Fibroblast of skin of right biceps (primary cell): ENCODE measurements around the gene RECQL5.
"Not testable (repeated sequence)": the region's sequence is repeated elsewhere in the genome, so short reads cannot be mapped to it uniquely, and the experiment has no call there.

Experiments
- DNase-seq: peaks from one replicate; pipeline ENCODE4 v3.0.0-alpha.2; 2013

RECQL5 gene

DNA sequence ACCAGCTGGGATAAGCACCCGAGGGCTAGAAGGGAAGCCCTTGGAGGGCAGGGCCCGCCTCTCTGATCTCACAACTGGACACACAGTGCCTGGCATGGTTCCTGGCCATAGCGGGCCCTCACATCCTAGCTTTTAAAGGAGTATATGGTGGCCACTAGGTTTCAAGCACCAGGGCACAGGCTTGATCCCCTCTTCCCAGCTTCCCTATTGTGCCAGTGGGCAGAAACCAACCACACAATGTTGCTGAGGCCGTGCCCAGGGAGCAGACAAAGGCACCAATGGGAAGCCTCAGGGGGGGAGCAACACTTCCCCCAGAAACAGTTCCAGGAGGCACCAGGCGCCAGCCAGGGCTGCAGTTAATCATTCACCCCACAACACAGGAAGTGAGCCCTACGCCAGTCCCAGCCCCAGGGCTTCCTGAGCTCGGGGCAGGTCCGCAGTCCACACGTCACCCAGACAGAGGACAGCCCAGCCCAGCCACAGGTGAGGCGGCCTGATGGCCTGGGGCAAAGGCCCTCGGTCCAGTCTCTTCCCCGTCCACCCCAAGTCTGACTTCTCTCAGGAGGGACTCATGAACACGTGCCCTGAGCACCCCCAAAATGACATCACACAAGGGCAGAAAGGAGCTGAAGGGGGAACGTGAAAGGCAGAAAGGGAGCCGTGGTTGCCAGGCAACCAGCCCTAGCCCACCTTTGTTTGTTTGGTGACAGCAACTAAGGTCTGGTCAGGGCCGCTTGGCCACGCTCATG is 20.9 kb downstream of the RECQL5 start:
- DNase-seq, result no peak

DNA sequence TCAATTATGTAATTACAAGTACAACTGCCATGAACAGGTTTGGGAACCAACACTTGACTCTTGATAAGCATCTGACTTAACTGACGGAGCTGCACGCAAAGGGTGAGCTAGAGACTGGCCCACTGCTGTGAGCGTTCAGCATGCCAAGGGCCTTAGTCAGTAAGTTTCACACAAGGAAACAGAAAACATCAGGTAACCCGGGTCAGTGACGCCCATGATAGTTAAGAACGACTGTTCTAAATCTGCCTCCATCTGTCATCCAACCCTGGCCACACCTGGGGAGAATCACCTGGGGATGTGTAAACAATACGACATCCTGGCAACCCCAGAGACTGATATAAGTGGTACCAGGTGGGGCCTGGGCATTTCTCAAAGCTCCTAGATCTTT is 21.5 kb downstream of the RECQL5 start:
- no peak for DNase-seq

DNA sequence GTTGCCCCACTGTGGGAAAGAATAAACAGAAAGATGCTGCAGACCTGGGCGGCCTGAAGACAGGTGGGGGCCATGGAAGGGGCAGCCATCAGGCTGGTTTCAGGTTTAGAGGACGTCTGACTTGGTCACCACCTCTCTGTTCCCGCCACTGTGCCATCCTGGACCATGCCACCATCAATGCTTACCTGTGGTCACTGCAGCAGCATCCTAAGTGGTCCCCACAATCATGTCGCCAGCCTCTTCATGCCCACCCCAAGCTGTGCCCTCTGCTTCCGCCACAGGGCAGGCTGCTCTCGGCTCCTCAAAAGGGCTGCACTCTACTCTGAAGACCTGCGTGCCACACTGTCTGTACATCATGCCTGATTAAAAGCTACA is 23.3 kb downstream of the RECQL5 start:
- DNase-seq, result no peak

DNA sequence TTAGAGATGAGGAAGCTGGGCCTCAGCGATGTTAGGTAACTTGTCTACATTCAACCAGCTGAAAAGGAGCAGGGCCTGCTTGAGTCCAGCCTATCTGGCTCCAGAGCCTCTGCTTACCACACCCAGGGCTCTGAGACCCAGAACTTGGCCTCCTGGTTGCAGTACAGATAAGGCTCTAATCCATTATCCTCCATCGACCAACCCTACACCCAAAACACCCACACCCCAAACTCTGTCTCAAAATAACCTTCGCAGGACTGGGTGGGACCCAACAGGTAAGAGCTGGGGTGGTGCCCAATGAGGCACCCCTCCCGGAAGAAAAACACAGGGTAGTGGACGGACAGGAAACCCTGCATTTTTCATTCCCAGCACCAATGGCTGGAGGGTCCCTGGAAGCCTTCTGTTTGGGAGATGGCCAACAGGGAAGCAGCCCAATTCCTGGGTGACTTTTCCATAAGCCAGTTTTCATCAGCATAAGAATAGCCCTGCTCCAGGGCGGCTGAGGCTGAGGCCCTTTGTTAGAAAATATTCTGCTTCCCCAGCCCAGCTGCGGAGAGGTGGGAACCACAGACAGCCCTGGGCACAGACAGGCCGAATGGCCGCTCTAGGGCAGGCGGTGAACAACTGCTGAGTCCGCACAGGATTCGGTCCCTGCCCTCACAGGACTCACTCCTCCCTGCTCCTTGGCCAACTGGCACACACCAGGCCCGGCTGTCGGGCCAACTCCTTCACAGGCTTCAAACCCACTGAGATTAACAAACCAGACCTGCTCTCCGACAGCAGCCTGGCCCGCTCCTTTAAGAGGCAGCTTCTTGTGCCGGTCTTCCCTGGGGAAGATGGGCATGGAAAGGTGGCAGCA is 23.9 kb downstream of the RECQL5 start:
- no peak for DNase-seq

DNA sequence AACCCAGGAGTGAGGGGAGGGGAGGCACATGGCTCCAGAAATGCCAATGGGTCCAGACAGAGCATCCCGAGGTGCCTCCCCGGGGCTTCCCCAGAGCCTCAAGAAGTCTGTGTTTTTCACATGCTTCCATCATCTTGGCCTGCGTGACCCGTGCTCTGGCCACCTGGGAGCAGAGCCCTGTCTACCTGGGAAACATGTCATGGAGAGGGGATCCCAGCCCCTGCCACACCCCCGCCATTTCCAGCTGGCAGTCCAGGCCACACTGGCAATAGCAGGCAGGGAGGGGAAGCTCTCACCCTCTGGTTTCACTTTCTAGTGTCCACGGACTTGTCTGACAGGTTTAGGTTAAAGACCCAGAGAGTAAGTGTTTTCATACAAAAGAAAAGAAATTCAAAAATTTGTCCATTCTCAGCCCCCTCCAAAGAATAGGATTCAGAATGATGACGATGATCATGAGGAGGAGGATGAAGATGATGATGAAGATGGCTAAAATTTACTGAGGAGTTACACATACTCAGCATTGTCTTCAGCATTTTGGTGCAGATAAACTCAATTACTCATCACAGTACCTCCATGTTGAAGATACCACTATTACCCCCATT is 24.7 kb downstream of the RECQL5 start:
- no peak for DNase-seq

DNA sequence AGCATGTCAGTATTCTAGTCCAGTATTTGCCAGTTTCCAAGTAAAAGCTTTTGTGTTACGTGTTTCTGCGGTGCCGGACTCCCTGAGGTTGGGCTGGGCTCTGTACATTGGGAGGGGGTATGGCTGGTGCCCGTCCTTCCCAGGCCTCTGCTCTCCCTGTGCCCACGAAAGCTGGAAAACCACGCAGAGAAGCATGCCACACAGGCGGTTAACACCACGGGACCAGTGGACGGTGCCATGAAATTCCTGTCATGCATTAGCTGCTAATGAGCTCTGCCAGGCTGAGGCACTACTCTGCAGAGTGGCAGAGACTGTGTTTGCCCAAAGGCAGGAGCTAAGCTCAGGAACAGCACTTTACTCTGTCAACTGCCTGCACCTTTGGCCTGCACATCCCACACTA is 25.6 kb downstream of the RECQL5 start:
- DNase-seq, result no peak

DNA sequence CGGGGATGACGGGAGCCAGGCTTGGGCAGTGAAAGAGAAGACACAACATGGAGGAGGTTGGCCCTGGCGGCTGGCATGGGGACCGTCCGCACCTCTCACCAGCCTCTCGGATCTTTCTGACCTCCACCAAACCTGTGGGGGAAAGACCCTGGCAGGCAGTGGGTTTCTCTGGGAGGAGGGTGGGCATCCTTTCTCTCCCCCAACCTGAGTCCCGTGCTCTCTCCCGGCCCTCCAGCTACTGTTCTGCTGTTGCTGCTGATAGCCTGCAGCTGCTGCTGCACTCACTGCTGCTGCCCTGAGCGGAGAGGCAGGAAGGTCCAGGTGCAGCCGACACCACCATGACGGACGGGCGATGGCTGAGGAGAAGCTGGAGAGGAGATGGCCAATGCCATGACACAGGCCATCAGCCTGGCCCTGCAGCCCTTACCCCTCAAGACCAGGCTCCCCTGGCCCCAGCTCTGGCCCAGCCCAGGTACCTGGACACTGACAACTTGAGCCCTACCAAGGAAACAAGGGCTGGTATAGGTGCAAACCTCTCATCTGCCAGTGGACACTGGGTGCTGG is 26.3 kb downstream of the RECQL5 start:
- DNase-seq, result no peak

DNA sequence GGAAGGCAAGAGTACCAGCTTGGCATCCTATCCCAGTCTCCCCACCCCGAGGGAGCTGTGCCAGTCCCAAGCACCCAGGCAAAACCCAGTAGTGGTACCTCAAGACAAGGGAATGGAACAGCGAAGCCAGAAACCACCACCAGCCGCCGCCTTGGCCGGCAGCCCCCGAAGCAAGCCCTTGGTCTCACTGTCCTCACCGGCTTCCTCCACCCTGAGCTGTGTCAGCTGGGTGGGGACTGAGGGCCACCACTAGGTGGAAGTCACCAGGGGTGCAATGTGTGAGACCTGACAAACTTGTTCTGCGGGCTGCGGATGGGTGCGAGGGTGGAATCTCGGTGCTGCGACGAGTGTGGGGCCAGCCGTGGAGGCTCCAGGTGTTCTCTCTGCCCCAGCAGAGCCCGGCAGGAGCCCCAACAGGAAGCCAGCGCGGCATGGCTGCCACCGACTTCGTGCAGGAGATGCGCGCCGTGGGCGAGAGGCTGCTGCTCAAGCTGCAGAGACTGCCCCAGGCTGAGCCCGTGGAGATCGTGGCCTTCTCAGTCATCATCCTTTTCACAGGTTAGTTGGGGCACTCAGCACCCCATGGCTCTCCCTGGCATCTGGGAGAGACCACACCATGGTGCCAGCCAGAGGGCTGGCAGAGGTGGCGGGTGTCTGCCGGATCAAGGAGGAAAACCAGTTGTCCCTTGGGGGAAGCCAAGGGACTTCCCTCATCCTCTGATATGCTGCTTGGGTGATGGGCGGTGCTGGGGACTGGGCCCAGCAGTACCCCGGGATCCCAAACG is 27.0 kb downstream of the RECQL5 start:
- DNase-seq, result no peak

DNA sequence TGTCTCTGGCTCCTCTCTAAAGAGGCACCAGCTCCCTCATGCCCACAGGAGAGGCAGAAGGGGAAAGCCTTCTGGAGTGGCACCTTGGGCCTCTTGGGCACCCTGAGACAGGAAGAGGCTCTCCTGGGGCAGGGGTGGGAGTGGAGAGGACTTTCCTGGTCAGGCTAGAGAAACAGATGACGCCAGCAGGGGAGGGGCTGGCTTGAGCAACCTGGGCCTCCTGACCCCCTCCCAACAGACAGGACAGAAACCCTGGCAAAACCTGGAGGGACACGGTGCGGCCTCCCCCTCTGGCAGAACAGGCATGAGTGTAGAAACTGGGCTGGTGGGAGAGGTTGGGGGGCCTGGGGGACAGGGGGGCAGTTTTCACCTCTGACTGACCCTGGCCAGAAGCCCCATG is 27.6 kb downstream of the RECQL5 start:
- no peak for DNase-seq

DNA sequence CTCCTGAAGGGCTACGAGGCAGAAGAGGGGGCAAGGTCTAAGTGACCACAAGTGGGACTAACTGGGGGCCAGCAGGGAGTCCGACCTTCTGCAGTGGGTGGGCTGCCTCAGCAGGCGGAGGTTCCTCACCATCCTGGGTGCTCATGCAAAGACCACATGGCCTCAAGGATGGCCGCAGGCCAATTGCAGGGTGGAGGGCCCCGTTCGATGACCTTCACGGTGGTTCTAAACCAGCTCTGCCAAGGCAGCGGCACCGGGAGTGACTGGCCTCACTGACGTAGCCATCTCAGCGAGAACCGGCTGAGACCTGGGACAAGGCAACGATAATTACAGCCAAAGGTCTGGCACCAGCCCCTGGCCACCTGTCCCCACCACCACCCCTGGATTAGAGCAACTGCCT is 28.1 kb downstream of the RECQL5 start:
- no peak for DNase-seq

DNA sequence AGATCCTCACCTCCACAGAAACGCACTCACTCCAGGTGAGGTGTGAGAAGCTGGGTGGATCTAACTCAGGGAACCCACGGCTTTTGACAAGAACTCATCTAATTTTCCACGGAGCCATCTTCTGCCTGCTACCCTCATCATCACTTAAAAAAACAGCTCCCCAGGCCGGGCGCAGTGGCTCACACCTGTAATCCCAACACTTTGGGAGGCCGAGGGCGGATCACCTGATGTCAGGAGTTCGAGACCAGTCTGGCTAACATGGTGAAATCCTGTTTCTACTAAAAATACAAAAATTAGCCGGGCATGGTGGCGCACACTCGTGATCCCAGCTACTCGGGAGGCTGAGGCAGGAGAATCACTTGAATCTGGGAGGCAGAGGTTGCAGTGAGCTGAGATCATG is 28.9 kb downstream of the RECQL5 start:
- DNase-seq, result not testable (repeated sequence)

DNA sequence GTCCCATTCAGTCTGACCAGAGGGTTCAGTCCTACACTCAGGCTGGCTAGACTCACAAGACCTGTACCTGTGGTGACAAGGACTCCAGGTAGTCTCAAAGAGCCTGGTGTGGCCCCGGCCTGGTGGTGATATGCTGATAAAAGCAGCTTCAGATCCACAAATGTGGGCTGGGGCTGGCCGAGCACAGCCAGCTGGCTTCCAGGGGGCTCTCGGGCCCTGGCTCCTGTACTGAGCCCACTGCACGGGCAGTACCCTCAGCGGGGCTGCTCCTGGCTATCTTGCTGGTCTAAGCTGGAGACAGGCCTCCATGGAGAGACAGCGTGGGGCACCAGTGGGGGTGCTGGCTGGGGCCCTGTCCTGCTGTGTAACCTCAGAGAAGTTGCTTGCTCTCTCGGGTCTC is 29.4 kb downstream of the RECQL5 start:
- DNase-seq, result no peak

DNA sequence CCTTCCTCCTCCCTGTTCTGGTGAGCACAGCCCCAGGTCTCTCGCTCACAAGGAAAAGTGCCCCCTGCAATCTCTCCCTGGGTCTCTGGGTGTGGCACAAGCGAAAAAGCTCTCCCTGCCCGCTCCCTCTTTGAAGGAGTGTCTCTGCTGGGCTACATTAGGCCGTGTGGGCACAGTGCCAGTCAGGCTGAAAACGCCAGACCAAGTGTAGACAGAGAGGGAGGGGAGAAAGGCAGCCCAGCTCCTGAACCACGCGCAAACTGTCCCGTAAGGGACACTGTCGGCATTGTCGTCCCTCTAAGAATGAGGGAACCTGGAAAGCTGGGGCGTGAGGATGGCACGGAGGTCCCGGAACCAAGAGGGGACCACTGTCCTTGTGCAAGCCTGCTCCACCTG is 29.8 kb downstream of the RECQL5 start:
- DNase-seq, result no peak

DNA sequence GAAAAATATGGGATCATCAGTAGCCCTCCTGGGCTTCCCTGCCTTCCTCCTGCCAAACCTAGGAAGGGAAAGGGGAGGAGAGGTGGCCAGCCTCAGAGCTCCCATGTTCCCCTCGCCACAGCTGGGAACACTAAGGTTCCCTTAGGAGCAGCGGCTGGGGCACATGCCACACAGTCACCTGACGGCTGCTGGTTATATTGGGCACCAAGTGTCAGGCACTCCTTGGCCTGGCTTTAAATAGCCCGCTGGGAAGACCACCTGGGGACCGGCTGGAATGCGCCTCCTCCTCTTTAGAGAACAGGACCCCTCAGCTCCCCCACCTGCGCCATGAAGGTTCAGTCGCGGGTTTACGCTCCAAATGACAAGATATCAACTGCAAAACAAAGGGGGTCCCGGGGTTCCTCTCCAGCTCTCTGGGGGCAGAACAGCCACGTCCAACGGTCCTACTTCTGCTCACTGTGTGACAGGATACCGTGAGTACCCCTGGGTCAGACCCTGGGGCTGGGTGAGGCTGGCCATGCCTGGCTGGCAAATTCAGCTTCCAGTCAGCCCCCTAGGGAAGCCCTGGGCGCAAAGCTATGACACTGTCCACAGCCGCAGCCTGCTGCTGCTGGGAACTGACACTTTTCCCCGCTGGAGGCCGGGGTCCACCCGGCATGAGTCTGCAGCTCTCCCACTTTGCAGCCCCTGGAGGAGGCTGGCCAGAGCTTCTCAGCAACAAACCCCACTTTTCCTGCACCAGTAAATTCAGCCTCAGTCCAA is 30.4 kb downstream of the RECQL5 start:
- DNase-seq, result no peak

DNA sequence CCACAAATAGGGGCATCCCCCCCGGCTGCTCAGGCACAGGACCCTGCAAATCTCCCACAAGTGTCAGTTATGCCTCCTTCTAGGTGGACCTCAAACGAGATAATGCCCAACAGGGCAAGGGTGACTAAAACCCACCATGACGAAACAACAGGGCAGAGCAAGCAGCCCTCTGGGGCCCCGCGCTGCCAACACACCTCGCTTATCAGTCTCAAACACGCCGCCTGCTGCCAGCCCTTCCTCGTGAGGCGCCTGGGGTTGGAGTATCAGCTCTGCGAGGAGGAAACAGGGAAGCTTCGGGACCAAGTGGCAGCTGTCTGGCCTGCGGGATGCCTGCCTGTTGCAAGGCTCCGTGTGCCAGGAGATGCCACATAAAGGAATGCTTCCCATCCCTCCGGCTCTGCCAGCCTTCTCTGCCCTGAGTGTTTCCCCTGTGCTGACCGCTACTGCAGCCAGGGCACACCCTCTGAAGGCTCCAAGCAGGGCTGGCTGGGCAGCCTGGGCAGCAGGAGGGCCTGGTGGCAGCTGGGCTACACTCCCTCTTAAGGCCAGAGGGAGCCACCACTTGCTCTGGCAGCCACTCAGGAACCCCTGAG is 31.2 kb downstream of the RECQL5 start:
- no peak for DNase-seq

DNA sequence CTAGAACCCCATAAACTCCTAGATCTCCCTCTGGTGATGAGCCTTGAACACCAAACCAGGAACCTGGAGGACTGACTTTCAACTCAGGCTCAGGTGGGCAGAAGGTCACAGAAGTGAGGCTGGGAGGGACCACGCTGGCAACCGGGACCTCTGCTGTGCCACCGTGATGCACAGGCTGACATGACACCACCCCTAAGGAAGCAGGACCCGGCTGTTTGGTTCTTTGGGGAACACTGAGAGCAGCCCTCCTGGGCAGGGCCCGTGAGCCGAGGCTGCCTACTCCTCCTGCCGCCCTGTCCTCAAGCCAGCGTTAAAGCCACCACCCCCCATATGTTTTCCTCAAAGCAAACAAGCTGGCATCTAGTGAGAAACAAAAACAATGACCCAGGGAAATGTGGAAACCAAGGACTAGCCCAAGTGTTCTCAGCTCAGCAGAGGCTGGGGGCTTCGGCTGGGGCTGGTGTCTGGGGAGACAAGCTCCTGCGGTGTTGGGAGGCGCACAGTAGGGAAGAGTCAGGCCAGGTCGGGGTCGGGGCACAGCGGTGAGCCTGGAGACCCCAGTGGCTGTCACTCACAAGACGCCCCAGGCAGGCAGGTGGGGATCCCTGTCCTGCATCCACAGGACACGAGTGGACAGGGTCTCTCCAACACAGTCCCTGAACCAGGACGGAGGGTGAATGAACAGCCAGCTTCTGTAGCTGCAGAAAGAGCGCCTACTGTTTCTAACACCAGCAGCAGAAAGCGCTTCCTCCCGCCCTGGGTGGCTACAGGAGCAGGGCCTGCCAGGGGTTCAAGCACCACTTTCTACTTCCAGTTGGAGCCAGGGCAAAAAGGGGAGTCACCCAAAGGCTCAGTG is 32.0 kb downstream of the RECQL5 start:
- DNase-seq, result no peak

DNA sequence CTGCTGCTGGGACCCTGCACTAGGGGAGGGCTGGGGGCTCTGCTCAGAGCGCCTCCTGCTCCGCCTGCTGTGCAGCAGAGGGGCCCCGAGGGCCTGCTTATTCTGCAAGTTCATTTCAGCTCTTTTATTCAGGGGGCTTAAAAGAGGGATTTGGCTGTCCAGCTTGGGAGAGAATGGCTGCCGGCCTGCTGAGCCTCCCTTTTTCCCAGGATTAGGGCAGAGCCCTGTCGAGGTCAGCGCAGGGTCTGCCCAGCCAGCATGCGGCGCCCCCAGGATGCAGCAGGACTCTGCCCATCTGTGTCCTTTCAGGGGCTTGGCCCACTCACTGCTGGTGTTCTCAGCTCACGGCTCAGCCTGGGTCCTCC is 32.6 kb downstream of the RECQL5 start:
- DNase-seq, result no peak

DNA sequence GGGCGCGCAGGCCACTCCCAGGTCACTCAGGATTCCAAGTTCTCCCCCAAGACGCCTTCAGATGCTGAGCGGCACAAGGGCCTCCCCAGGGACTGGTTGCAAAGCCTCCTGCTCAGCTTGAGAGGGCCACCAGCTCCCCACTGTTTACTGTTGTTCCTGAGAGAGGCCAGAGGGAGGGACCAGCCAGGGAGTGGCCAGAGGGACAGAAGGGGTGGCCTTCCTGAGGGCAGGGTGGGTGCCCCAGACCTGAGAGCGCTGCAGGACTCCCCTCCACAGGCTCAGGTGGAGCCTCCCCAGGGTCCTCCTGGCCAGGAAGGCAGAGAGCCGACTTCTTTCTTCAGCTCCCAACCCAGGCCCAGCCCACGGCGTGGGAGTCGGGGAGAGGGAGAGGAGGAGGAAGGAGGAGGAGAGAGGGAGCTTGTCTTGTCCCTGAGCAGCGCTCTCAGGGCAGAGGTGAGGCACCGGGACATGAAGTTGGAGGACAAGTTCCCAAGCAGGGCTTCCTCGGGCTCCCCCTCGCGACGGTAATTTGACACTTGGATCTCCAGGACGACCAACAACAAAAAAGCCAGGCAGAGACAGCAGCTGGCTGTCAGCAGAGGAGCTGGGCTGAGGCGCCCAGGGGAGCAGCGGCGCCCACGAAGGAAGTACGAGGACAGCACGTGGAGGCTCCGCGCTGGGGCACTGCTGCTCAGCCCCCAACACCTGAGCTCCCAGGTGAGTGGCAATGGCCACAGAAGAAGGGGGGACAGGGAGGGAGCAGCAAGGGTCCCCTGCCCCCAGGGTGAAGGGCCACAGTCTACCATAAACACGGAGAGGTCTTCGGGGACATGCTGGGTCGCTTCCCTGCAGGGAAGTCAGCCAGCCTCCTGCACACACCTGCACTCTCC is 33.2 kb downstream of the RECQL5 start:
- DNase-seq, result peak; percentile 84

DNA sequence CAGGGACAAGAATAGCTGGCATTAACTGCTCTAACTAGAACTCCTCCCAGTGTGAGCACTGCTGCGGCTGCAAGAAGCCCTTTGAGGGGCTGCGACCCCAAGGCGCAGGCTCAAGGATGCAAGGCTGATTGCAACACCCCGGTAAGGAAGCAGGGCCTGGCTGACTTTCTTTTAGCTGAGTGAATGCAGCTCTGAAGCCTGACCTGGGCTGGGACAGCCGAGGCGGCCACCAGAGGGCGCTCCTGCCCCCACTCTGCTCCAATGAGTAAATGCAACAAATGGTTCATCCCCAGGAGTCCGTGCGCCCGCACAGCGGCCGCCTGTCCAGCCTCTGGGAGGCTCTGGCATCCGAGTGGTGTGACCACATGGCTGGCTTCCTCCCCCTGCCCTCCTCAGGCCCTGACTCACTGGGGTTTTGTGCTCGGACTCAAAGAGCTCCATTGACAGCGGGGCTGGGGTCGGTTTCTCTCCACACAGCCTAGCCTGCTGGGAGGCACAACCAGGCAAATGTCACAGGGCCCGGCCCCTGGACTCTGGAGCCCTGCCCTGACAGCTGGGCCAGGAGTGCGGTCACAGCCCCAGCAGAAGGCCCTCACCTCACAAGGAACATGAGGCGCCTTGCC is 34.0 kb downstream of the RECQL5 start, which contains the start of gene SMIM5:
Gene SMIM5 (plus strand): TSS at position 572 of the 623 bp plus-strand sequence. CDS start 6,768 bp downstream, outside the sequence.
- DNase-seq, result peak; percentile 69
